ENCODE measurements around the gene RCSD1. TPM values are rescaled to one million over a fixed set of nuclear protein-coding genes. Genes with fewer than 3 reads are reported as not detected.
A peak's percentile ranks its signal among the peaks of the same experiment; 100 is the strongest.

RCSD1 gene
- total and polyA plus RNA-seq, 2 of the 13 experiments (the other 11 are each of a cell fraction or from before 2014, with no cell fraction given), result not detected

- TF ChIP-seq, protein P1, sequence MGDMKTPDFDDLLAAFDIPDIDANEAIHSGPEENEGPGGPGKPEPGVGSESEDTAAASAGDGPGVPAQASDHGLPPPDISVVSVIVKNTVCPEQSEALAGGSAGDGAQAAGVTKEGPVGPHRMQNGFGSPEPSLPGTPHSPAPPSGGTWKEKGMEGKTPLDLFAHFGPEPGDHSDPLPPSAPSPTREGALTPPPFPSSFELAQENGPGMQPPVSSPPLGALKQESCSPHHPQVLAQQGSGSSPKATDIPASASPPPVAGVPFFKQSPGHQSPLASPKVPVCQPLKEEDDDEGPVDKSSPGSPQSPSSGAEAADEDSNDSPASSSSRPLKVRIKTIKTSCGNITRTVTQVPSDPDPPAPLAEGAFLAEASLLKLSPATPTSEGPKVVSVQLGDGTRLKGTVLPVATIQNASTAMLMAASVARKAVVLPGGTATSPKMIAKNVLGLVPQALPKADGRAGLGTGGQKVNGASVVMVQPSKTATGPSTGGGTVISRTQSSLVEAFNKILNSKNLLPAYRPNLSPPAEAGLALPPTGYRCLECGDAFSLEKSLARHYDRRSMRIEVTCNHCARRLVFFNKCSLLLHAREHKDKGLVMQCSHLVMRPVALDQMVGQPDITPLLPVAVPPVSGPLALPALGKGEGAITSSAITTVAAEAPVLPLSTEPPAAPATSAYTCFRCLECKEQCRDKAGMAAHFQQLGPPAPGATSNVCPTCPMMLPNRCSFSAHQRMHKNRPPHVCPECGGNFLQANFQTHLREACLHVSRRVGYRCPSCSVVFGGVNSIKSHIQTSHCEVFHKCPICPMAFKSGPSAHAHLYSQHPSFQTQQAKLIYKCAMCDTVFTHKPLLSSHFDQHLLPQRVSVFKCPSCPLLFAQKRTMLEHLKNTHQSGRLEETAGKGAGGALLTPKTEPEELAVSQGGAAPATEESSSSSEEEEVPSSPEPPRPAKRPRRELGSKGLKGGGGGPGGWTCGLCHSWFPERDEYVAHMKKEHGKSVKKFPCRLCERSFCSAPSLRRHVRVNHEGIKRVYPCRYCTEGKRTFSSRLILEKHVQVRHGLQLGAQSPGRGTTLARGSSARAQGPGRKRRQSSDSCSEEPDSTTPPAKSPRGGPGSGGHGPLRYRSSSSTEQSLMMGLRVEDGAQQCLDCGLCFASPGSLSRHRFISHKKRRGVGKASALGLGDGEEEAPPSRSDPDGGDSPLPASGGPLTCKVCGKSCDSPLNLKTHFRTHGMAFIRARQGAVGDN (CRISPR knock-in tag; IDR thresholded peaks at IDR 0.05), result peak; percentile 49
- no peak for TF ChIP-seq YEATS4 (CRISPR knock-in tag; IDR thresholded peaks at IDR 0.05; ENCODE audit: borderline replicate concordance)
- TF ChIP-seq MAFG (CRISPR knock-in tag; IDR thresholded peaks at IDR 0.05), result no peak
- no peak for TF ChIP-seq NONO (IDR thresholded peaks at IDR 0.05)
- no peak for TF ChIP-seq NONO (CRISPR knock-in tag; conservative IDR thresholded peaks at IDR 0.05)
- no peak for TF ChIP-seq ZNF879 (CRISPR knock-in tag; IDR thresholded peaks at IDR 0.05)
- TF ChIP-seq, protein P2, sequence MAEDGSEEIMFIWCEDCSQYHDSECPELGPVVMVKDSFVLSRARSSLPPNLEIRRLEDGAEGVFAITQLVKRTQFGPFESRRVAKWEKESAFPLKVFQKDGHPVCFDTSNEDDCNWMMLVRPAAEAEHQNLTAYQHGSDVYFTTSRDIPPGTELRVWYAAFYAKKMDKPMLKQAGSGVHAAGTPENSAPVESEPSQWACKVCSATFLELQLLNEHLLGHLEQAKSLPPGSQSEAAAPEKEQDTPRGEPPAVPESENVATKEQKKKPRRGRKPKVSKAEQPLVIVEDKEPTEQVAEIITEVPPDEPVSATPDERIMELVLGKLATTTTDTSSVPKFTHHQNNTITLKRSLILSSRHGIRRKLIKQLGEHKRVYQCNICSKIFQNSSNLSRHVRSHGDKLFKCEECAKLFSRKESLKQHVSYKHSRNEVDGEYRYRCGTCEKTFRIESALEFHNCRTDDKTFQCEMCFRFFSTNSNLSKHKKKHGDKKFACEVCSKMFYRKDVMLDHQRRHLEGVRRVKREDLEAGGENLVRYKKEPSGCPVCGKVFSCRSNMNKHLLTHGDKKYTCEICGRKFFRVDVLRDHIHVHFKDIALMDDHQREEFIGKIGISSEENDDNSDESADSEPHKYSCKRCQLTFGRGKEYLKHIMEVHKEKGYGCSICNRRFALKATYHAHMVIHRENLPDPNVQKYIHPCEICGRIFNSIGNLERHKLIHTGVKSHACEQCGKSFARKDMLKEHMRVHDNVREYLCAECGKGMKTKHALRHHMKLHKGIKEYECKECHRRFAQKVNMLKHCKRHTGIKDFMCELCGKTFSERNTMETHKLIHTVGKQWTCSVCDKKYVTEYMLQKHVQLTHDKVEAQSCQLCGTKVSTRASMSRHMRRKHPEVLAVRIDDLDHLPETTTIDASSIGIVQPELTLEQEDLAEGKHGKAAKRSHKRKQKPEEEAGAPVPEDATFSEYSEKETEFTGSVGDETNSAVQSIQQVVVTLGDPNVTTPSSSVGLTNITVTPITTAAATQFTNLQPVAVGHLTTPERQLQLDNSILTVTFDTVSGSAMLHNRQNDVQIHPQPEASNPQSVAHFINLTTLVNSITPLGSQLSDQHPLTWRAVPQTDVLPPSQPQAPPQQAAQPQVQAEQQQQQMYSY (CRISPR knock-in tag; IDR thresholded peaks at IDR 0.05), result no peak
- TF ChIP-seq RBFOX2 (IDR thresholded peaks at IDR 0.05; ENCODE audit: low read depth, low read length), result no peak
- TF ChIP-seq ZNF800 (CRISPR knock-in tag; IDR thresholded peaks at IDR 0.05), result no peak
- TF ChIP-seq MTF2 (CRISPR knock-in tag; IDR thresholded peaks at IDR 0.05; ENCODE audit: borderline replicate concordance), result no peak
- no peak for TF ChIP-seq HHEX (CRISPR knock-in tag; IDR thresholded peaks at IDR 0.05)
- TF ChIP-seq RNF2 (conservative IDR thresholded peaks at IDR 0.05; ENCODE audit: low read depth), result peak; percentile 72
- TF ChIP-seq ESRRA (CRISPR knock-in tag; IDR thresholded peaks at IDR 0.05; ENCODE audit: low read depth), result no peak
- TF ChIP-seq ZNF75D (CRISPR knock-in tag; IDR thresholded peaks at IDR 0.05; ENCODE audit: borderline replicate concordance), result no peak
- peak; percentile 75; the same call in 1 of the 2 replicates for TF ChIP-seq ELF4 (CRISPR knock-in tag; IDR thresholded peaks at IDR 0.05; ENCODE audit: borderline replicate concordance)
- no peak for TF ChIP-seq ZC3H13 (CRISPR knock-in tag; IDR thresholded peaks at IDR 0.05)
- peak; percentile 55; the same call in 1 of the 2 replicates for TF ChIP-seq ZNF772 (CRISPR knock-in tag; IDR thresholded peaks at IDR 0.05)
- TF ChIP-seq ZNF788 (CRISPR knock-in tag; IDR thresholded peaks at IDR 0.05; ENCODE audit: borderline replicate concordance), result peak; percentile 46; the same call in 1 of the 2 replicates
- 0 out of 2 replicates have a peak, but pooled peaks have one; percentile 45 for TF ChIP-seq MXD3 (CRISPR knock-in tag; IDR thresholded peaks at IDR 0.05)
These were observed 83.5 kb downstream of the RCSD1 start (continued) for GRCh38 chr1:167713330-167714081.
